Peyer's patch (tissue), 4 donors: ENCODE data around the gene OPRD1.

Source experiments
- POLR2A ChIP-seq, 2 donors: fragments of 450-650 bp; IDR thresholded peaks; one replicate each; pipeline ENCODE4 v1.5.1; 2017; ENCODE audit warnings: antibody characterized with exemption in 2 of 2, mild to moderate bottlenecking in 2 of 2, moderate library complexity in 2 of 2
- TF ChIP-seq, protein P1 (sequence below), 6 experiments: fragments of 450-650 bp in 4 of 6; fragments of 200-600 bp in 2 of 6; sonication (generic) in 1 of 6; IDR thresholded peaks; one replicate each; pipeline ENCODE4 v1.5.1; 2017 to 2019; ENCODE audit warnings: antibody characterized with exemption in 6 of 6, mild to moderate bottlenecking in 3 of 6, moderate library complexity in 1 of 6

DNA sequence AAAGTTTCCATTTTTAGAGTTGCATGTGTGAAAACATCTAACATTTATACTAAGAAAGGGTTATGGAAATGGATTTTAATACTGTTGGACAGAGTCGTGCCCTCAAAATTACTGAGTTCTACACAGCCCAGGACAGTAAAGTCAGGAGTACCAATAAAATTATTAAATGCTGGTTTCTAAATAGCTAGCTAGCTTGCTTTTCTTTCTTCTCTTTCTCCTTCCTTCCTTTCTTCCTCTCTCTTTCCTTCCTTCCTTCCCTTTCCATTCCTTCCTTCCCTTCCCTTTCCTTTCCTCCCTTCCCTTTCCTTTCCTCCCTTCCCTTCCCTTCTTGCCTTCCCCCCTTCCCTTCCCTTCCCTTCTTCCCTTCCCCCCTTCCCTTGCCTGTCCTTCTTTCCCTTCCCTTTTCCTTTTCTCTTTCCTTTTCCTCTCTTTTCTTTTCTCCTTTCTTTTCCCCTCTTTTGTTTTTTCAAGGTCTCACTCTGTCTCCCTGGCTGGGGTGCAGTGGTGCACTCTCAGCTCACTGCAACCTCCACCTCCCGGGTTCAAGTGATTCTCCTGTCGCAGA lies 41.3 kb upstream of the OPRD1 start:
- TF ChIP-seq, protein P1, sequence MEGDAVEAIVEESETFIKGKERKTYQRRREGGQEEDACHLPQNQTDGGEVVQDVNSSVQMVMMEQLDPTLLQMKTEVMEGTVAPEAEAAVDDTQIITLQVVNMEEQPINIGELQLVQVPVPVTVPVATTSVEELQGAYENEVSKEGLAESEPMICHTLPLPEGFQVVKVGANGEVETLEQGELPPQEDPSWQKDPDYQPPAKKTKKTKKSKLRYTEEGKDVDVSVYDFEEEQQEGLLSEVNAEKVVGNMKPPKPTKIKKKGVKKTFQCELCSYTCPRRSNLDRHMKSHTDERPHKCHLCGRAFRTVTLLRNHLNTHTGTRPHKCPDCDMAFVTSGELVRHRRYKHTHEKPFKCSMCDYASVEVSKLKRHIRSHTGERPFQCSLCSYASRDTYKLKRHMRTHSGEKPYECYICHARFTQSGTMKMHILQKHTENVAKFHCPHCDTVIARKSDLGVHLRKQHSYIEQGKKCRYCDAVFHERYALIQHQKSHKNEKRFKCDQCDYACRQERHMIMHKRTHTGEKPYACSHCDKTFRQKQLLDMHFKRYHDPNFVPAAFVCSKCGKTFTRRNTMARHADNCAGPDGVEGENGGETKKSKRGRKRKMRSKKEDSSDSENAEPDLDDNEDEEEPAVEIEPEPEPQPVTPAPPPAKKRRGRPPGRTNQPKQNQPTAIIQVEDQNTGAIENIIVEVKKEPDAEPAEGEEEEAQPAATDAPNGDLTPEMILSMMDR (IDR thresholded peaks at IDR 0.05), result no peak
- no peak for TF ChIP-seq POLR2A (IDR thresholded peaks at IDR 0.05)
